GM19240 (cell line): ENCODE data around the gene PRRT1.
A peak's percentile ranks its signal among the peaks of the same experiment; 100 is the strongest.
"Not testable (repeated sequence)": the region's sequence is repeated elsewhere in the genome, so short reads cannot be mapped to it uniquely, and the experiment has no call there.

Source experiments
- DNase-seq: peaks from one replicate; pipeline ENCODE4 v3.0.0; 2011; ENCODE audit warnings: low spot score; ENCODE audit not compliant: insufficient read length

Gene PRRT1

DNA sequence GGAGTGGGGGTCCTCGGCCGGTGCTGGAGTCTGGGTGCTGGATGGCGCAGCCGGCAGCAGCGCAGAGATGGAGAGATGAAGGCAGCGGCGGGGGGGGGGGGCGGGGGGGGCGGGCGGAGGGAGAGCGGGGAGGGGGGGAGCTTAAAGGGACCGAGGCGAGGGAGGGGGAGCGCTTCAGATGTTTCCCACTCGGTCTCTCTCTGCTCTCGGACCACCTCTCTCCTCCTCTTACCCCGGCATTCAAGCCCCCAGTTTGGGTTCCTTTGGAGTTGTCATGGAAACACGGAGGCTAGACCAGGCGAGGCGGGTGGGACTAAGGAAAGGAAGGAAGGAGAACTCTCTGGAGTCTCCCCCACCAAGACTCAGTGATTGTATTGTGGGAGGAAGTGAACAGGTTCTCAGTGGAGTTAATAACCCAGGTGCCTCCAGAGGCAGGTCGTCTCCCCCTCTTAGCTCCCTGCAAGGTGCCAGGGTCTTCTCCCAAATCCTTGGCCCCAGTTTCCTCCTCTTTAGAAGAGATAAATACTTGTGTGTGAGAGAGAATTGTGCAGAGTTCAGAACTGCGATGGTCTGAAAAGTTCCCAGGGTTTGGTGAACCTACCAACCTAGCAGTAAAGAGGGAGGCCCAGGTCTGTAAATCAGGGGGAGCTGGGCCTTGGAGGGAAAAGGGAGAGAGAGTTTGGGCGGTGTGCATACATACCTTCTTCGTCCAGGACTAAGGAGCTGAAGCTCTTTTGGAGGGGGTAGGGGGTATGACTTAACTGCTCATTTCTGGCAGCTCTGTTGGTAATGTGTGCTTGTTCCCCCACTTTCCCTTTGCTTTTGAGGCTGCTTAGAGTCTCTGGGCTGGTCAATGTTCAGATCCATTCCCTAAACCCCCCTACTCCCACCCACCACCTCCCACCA lies at the start of gene PRRT1:
Gene PRRT1, minus strand, starts transcription at position 77 of the 906 bp plus-strand sequence. CDS start 112 bp downstream, outside the sequence.
- DNase-seq: no peak

DNA sequence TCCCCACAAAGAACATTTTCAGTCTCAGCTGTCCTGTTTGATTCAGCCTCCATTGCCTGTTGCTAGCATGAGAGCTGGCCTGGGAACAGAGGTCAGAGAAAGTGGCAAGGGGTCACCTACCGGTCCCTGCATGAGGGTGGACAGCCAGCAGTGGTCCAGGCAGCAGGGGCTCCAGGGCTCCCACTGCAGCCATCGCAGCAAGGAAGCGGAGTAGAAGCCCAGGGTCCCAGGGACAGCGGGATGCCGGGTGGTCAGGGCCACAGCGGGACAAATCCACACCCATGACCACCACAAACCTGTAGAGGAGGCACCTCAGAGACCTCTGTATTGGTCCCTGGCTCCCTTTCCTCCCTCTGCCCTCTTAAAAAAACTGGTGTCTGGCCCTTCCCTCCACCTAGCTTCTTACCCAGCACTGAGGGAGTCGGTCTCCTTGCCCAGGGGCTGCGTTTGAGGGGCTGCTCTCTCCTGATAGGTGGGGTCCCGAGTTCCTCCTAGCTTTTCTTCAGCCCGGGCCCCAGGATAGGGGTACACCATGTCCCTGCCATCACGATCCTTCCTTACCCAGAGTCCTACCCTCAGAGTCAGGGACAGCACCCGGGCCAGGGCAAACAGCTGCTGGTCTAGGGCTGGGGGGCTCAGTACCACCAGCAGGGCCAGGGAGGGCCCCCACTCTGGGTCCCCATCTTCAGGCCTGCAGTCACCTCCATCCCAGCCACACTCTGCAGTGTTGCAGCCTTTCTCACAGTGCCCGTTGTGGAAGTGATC lies 49.2 kb upstream of the PRRT1 start:
- no peak for DNase-seq

- no peak for DNase-seq
Measured at GRCh38 chr6:32198866-32199265, 47.1 kb upstream of the PRRT1 start.

DNA sequence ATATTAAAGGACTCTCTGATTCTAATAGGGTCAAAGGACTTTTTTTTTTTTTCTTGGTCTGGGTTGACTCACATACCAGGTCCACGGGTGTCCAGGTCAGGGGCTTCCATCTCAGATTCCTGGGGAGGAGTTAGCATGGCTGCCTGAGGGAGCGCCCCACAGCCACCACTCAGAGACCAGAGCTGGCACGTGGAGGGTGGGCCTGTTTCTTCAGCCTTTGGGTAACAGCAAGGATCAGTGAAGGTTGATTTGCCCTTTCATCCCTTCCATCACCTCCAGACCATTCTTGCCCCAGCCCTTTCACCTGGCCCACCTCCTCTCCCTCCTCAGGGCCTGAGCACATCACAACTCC lies 46.6 kb upstream of the PRRT1 start:
- no peak for DNase-seq

GRCh38 chr6:32196682-32197616 lies 45.2 kb upstream of the PRRT1 start:
- DNase-seq: no peak

- peak; percentile 33 for DNase-seq
Measured at GRCh38 chr6:32195902-32196681, 44.4 kb upstream of the PRRT1 start.

DNA sequence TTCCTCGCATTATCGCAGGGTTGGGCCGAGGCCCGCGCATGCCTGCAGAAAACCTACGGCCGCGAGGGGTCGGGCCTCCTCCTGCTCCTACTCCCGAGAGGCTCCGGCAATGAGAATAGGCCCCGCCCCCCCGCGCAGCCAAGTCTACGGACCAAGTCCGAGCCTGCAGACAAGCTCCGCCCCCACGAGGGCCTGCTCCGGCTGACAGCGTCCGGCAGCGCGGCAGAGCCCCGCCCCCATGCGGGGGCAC lies 43.8 kb upstream of the PRRT1 start:
- DNase-seq: peak; percentile 93

GRCh38 chr6:32194825-32195651 lies 43.3 kb upstream of the PRRT1 start:
- DNase-seq: no peak

GRCh38 chr6:32194388-32194787 lies 42.6 kb upstream of the PRRT1 start:
- DNase-seq: no peak

DNA sequence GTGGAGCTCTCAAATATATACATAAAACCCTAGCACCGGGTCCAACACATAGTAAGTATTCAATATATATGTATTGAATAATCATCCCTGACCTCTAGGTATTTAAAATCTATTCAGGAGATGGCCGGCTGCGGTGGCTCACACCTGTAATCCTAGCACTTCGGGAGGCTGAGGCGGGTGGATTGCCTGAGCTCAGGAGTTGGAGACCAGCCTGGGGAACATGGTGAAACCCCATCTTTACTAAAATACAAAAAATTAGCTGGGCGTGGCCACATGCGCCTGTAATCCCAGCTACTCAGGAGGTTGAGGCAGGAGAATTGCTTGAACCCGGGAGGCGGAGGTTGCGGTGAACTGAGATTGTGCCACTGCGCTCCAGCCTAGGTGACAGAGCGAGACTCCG lies 41.4 kb upstream of the PRRT1 start:
- DNase-seq: not testable (repeated sequence)

- no peak for DNase-seq
Measured at GRCh38 chr6:32192608-32193039, 40.9 kb upstream of the PRRT1 start, which contains the start of gene GPSM3. GPSM3 (minus strand) TSS chr6:32192643; CDS start chr6:32192513, 130 bp downstream.

DNA sequence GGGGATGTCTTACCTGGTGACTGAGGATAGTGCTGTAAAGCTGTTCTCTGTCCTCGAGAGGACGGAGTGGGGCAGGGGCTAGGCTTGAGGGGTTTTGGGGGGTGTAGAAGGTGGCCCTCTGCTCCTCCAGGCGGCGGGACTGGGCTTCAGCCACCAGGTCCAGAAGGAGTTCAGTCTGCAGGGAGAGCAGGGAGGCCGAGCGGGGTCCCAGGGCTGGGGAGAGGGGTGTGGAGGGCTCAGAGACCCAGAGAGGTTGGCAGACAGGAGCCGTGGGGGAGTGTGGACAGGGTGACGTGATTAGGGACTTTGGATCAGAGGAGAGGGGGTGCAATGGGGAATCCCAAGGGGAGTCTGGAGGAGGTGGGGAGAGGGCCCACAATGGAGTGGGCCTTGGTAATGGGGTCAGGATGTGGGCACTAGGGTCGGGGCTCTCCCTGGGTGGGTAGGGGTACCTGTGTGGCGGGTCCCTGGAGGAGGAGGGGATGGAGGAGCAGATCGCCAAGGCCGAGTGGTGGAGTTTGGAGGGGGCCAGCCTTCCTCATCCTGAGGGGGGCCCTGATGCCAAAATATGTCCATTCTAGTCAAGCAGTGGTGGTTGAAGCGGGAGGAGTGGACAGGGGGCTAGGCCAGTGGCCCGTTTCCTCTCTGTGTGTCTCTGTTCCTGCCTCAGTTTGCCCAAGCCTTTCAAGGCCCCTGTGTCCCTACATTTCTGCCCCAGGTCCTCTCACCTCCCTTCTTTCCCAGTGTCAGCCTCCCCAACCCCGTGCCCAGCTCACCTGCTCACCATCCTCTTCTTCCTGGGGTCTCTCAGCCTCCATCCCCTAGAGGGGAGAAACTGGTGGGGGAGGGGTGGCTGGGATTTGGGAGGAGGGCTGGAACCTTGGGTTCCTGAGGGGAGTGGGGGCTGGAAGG lies 40.2 kb upstream of the PRRT1 start:
- DNase-seq: no peak

- DNase-seq: no peak
Measured at GRCh38 chr6:32190911-32191677, 39.4 kb upstream of the PRRT1 start.

DNA sequence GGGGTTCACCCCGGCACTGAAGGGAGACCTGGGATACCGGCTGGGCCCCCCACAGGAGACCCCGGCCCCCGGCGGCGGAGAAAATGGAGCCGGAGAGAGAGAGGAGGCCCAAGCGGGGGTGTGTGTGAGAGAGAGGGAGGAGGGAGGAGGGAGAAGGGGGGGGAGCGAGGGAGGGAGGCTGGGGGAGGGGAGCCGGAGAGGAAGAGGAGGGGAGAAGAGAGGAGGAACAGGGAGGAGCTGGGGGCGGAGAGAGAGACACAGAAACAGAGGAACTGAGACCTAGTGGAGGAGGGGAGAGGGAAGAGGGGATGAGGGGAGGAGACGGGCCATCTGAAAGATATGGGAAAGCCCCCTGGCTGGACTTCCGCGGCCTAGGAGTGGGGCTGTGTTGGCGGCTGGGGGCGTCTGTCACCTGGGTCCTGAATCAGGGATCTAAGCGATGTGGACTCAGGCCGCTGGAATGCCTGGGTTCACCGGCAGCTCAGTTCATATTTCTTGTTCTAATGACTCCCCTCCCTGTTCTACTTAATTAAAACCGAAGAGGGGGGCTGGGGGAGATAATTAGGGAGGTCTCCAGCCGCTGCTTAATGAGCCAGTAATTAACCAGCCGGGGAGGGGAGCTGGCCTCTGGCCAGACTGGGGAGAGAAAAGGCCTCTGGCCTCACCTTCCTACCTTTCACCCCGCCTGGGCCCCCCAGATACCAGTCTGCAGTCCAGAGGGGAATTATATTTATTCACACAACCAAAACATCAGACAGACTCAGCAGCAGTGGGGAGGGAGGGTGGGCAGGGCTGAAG lies 38.5 kb upstream of the PRRT1 start, which contains the start of gene PBX2:
Gene PBX2, minus strand, starts transcription at position 149 of the 798 bp plus-strand sequence. CDS start 287 bp downstream, outside the sequence.
- peak; percentile 33 for DNase-seq

- DNase-seq: no peak
Measured at GRCh38 chr6:32189742-32190053, 38.0 kb upstream of the PRRT1 start.

DNA sequence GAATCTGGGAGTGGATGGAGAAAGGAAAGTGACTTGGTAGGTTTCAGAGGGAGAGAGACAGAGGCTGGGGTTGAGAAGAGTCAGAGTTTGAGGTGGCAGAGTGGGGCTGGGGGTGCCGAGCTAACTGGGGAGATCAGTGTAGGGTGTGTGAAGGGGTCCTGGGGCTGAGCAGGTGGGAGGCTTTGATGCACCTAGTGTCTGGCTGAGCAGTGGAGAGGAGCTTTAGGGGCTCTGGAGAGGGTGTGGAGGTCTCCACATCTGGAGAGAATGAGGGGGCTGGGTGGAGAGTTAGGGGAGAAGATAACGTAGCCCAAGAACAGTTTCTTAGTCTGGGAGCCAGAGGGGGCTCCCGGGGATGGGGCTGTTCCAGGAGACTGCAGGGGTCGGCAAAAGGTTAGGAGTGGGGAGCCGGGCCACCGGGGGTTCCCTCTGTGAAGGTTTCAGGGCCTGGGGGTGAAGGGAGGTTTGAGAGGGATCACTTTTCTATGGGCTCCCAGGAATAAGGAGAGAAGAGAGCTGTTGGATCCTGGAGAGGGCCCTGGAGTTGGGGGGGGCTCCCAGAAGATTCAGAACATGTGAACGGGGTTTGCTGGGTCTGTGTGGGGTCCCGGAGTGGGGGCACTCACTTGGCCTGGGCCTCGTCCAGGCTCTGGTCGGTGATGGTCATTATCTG lies 37.5 kb upstream of the PRRT1 start:
- no peak for DNase-seq
